Hepatocyte (in vitro differentiated cells): Measurements from ENCODE around the gene DACT2. TPM values are rescaled to one million over a fixed set of nuclear protein-coding genes. Genes with fewer than 3 reads are reported as not detected.

Experiments
- DNase-seq: peaks from one replicate; pipeline ENCODE4 v3.0.0-alpha.2; 2016; ENCODE audit warnings: low spot score
- H2AFZ ChIP-seq: fragments of 200-600 bp; sonication (generic); 2 replicates; pipeline ENCODE4 v1.6.0; 2016; ENCODE audit warnings: antibody characterized with exemption, mild to moderate bottlenecking
- H3K27ac ChIP-seq: fragments of 200-600 bp; sonication (generic); 2 replicates; pipeline ENCODE4 v1.5.1; 2016; ENCODE audit warnings: mild to moderate bottlenecking
- H3K27me3 ChIP-seq: fragments of 200-600 bp; sonication (generic); 2 replicates; pipeline ENCODE4 v1.6.1; 2016
- H3K36me3 ChIP-seq: fragments of 200-600 bp; sonication (generic); replicated peaks from 2 replicates; pipeline ENCODE4 v1.5.1; 2016; ENCODE audit warnings: low read depth; ENCODE audit not compliant: insufficient read depth
- H3K4me1 ChIP-seq: fragments of 200-600 bp; sonication (generic); 2 replicates; pipeline ENCODE4 v1.5.1; 2016; ENCODE audit warnings: mild to moderate bottlenecking, moderate library complexity; ENCODE audit not compliant: insufficient read depth
- H3K4me2 ChIP-seq: fragments of 200-600 bp; sonication (generic); 2 replicates; pipeline ENCODE4 v1.6.0; 2016
- H3K4me3 ChIP-seq: fragments of 200-600 bp; sonication (generic); 2 replicates; pipeline ENCODE4 v1.5.1; 2016; ENCODE audit warnings: mild to moderate bottlenecking
- H3K79me2 ChIP-seq: fragments of 200-600 bp; sonication (generic); 2 replicates; pipeline ENCODE4 v1.6.0; 2017; ENCODE audit warnings: mild to moderate bottlenecking
- H3K9me2 ChIP-seq: fragments of 200-600 bp; sonication (generic); replicated peaks from 2 replicates; pipeline ENCODE4 v1.6.0; 2017; ENCODE audit warnings: mild to moderate bottlenecking; ENCODE audit not compliant: insufficient read depth
- H3K9me3 ChIP-seq: fragments of 200-600 bp; sonication (generic); 2 replicates; pipeline ENCODE4 v1.5.1; 2016; ENCODE audit warnings: low read depth, mild to moderate bottlenecking
- H4K20me1 ChIP-seq: fragments of 200-600 bp; sonication (generic); 2 replicates; pipeline ENCODE4 v1.6.0; 2016; ENCODE audit warnings: mild to moderate bottlenecking; ENCODE audit not compliant: insufficient read depth, poor library complexity, severe bottlenecking
- EZH2 ChIP-seq: fragments of 200-600 bp; sonication (generic); IDR thresholded peaks from 2 replicates; pipeline ENCODE4 v1.6.1; 2016; ENCODE audit warnings: antibody characterized with exemption, mild to moderate bottlenecking, borderline replicate concordance
- EZH2phosphoT487 ChIP-seq: fragments of 200-600 bp; sonication (generic); IDR thresholded peaks from one replicate; pipeline ENCODE4 v1.6.1; 2018; ENCODE audit warnings: antibody characterized with exemption, mild to moderate bottlenecking, low read depth, moderate library complexity; ENCODE audit not compliant: unreplicated experiment, severe bottlenecking
- WGBS: methylation state at CpG from one replicate; pipeline ENCODE4 v1.1.6; 2016; ENCODE audit warnings: low lambda C conversion rate; ENCODE audit errors: missing lambda C conversion rate; 5-methylcytosine and 5-hydroxymethylcytosine counted together
- polyA plus RNA-seq: library from polyadenylated mRNA; unstranded; fragments of >200 nt; fragmentation: Nextera tagmentation; extraction: Ambion mirVana; gene quantifications from 2 replicates; pipeline ENCODE4 v1.2.1, GENCODE V29; 2016
- total RNA-seq: library from RNA; depleted of rRNA; stranded (reverse); fragments of >200 nt; gene quantifications from 2 replicates; pipeline ENCODE4 v1.2.3, GENCODE V29; 2014
- TF ChIP-seq, protein P1 (sequence below): fragments of 200-600 bp; sonication (generic); IDR thresholded peaks from 2 replicates; pipeline ENCODE4 v1.5.1; 2016; ENCODE audit warnings: antibody characterized with exemption, mild to moderate bottlenecking; ENCODE audit not compliant: poor library complexity

The DACT2 gene
- total and polyA plus RNA-seq, 2 experiments from 2014 or later = 8.2 to 8.8 TPM

GRCh38 chr6:168292826-168293225 lies 26.8 kb downstream of the DACT2 start:
- Histone ChIP-seq H3K9me3 (no peaks in the 10 kb centered on the region), H3K36me3 (no peaks in the 10 kb centered on the region), H3K9me2 (no peaks in the 10 kb centered on the region), H2AFZ (no peak overlapping the region), H3K4me3 (no peak overlapping the region), H4K20me1 (no peaks in the 10 kb centered on the region), H3K4me2 (peak overlapping the region; percentile 31), H3K27me3 (no peaks in the 10 kb centered on the region), H3K4me1 (peaks cover 25% of the 10 kb centered on the region), H3K27ac (no peak overlapping the region), H3K79me2 (no peaks in the 10 kb centered on the region)
- DNase-seq = peak; percentile 53
- 47% methylated on average over 4 of the region's 4 CpGs for WGBS
- TF ChIP-seq EZH2phosphoT487 (no peak), EZH2 (no peak)
- TF ChIP-seq, protein P1, sequence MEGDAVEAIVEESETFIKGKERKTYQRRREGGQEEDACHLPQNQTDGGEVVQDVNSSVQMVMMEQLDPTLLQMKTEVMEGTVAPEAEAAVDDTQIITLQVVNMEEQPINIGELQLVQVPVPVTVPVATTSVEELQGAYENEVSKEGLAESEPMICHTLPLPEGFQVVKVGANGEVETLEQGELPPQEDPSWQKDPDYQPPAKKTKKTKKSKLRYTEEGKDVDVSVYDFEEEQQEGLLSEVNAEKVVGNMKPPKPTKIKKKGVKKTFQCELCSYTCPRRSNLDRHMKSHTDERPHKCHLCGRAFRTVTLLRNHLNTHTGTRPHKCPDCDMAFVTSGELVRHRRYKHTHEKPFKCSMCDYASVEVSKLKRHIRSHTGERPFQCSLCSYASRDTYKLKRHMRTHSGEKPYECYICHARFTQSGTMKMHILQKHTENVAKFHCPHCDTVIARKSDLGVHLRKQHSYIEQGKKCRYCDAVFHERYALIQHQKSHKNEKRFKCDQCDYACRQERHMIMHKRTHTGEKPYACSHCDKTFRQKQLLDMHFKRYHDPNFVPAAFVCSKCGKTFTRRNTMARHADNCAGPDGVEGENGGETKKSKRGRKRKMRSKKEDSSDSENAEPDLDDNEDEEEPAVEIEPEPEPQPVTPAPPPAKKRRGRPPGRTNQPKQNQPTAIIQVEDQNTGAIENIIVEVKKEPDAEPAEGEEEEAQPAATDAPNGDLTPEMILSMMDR = no peak

GRCh38 chr6:168291450-168291849 lies 28.1 kb downstream of the DACT2 start:
- Histone ChIP-seq H3K27ac (no peak overlapping the region), H3K27me3 (no peaks in the 10 kb centered on the region), H3K4me2 (no peak overlapping the region), H3K9me2 (no peaks in the 10 kb centered on the region), H3K4me1 (peaks cover 25% of the 10 kb centered on the region), H4K20me1 (no peaks in the 10 kb centered on the region), H3K79me2 (no peaks in the 10 kb centered on the region), H3K36me3 (no peaks in the 10 kb centered on the region), H3K9me3 (no peaks in the 10 kb centered on the region), H2AFZ (no peak overlapping the region), H3K4me3 (no peak overlapping the region)
- no peak for DNase-seq
- TF ChIP-seq, protein P1 = no peak
- TF ChIP-seq EZH2phosphoT487 (no peak), EZH2 (no peak)
- WGBS = 82% methylated on average over 2 of the region's 2 CpGs

GRCh38 chr6:168290095-168290494 lies 29.5 kb downstream of the DACT2 start:
- DNase-seq = no peak
- no peaks in the 10 kb centered on the region for H3K36me3 ChIP-seq
- TF ChIP-seq EZH2phosphoT487 (no peak), EZH2 (no peak)
- TF ChIP-seq, protein P1 = no peak
- no peaks in the 10 kb centered on the region for H3K79me2 ChIP-seq
- no peak overlapping the region for H3K27ac ChIP-seq
- H3K4me1 ChIP-seq = peaks cover 25% of the 10 kb centered on the region
- H4K20me1 ChIP-seq = no peaks in the 10 kb centered on the region
- H3K9me2 ChIP-seq = no peaks in the 10 kb centered on the region
- H3K4me2 ChIP-seq = no peak overlapping the region
- 100% methylated on average over 1 of the region's 1 CpG for WGBS
- H3K9me3 ChIP-seq = no peaks in the 10 kb centered on the region
- H3K4me3 ChIP-seq = no peak overlapping the region
- H3K27me3 ChIP-seq = no peaks in the 10 kb centered on the region
- H2AFZ ChIP-seq = no peak overlapping the region

GRCh38 chr6:168289571-168289962 lies 30.0 kb downstream of the DACT2 start:
- no peaks in the 10 kb centered on the region for H3K9me3 ChIP-seq
- TF ChIP-seq EZH2phosphoT487 (no peak), EZH2 (no peak)
- TF ChIP-seq, protein P1 = no peak
- H3K36me3 ChIP-seq = no peaks in the 10 kb centered on the region
- no peak overlapping the region for H3K4me3 ChIP-seq
- no peak overlapping the region for H3K4me2 ChIP-seq
- H4K20me1 ChIP-seq = no peaks in the 10 kb centered on the region
- WGBS = 99% methylated on average over 3 of the region's 3 CpGs
- H3K79me2 ChIP-seq = no peaks in the 10 kb centered on the region
- H2AFZ ChIP-seq = no peak overlapping the region
- no peaks in the 10 kb centered on the region for H3K9me2 ChIP-seq
- no peak overlapping the region for H3K27ac ChIP-seq
- peaks cover 25% of the 10 kb centered on the region for H3K4me1 ChIP-seq
- DNase-seq = no peak
- no peaks in the 10 kb centered on the region for H3K27me3 ChIP-seq
